ENCODE results near the gene TTF2. TPM values are rescaled to one million over a fixed set of nuclear protein-coding genes. Genes with fewer than 3 reads are reported as not detected.
A peak's percentile ranks its signal among the peaks of the same experiment; 100 is the strongest.

The TTF2 gene
- polyA plus RNA-seq (2011; rRNA removed) = 10.0 and 12.4 TPM in 2 replicates
- 8.0 and 11.3 TPM in 2 replicates for polyA minus RNA-seq (2011; rRNA and poly(A)+ RNA removed)

- peak; percentile 92 for DNase-seq (ENCODE audit: low read depth, low spot score)
- H3K27me3 ChIP-seq (ENCODE audit: control insufficient read depth, insufficient read depth, low read length) = no peaks in the 10 kb centered on the region
- peak within 1 kb of the TSS; percentile 42 for H3K27ac ChIP-seq (ENCODE audit: low read depth, low read length)
- peak within 1 kb of the TSS; percentile 89 for H3K4me3 ChIP-seq (ENCODE audit: low read depth, low read length)
- ChIA-PET POLR2A (interaction anchor here (0.6 to 1.6 kb wide), 3 partner anchors 33 to 324 kb away, joined by 3 to 7 read pairs (median 4); partner anchors contain the start of gene MAN1A2), CTCF (interaction anchor here (0.6 to 5.2 kb wide), 24 partner anchors 8 to 921 kb away, joined by 3 to 50 read pairs (median 4); no protein-coding TSS in a partner anchor)
- no peaks in the 10 kb centered on the region for H3K9me3 ChIP-seq (ENCODE audit: control insufficient read depth, insufficient read depth, low read length)
- TF ChIP-seq CTCF (IDR thresholded peaks at IDR 0.05; ENCODE audit: low read depth, low read length) = peak; percentile 30
Measured at GRCh38 chr1:117059678-117060440, at the start of gene TTF2. Gene TTF2 (plus strand): TSS chr1:117060326. CDS start chr1:117060347, 21 bp downstream.

GRCh38 chr1:117011334-117011733 lies 48.8 kb upstream of the TTF2 start:
- Histone ChIP-seq H3K27me3 (ENCODE audit: control insufficient read depth, insufficient read depth, low read length) (no peaks in the 10 kb centered on the region), H3K27ac (ENCODE audit: low read depth, low read length) (no peak overlapping the region), H3K4me3 (ENCODE audit: low read depth, low read length) (no peak overlapping the region), H3K9me3 (ENCODE audit: control insufficient read depth, insufficient read depth, low read length) (no peaks in the 10 kb centered on the region)
- no peak for DNase-seq (ENCODE audit: low read depth, low spot score)
- ChIA-PET CTCF (no interaction called here), POLR2A (no interaction called here)
- TF ChIP-seq CTCF (IDR thresholded peaks at IDR 0.05; ENCODE audit: low read depth, low read length) = no peak

GRCh38 chr1:117013309-117013858 lies 46.7 kb upstream of the TTF2 start:
- POLR2A ChIA-PET = no interaction called here
- no peak overlapping the region for H3K4me3 ChIP-seq (ENCODE audit: low read depth, low read length)
- peak overlapping the region; percentile 0 for H3K27ac ChIP-seq (ENCODE audit: low read depth, low read length)
- no peaks in the 10 kb centered on the region for H3K27me3 ChIP-seq (ENCODE audit: control insufficient read depth, insufficient read depth, low read length)
- no peak for DNase-seq (ENCODE audit: low read depth, low spot score)
- H3K9me3 ChIP-seq (ENCODE audit: control insufficient read depth, insufficient read depth, low read length) = no peaks in the 10 kb centered on the region
- no peak for TF ChIP-seq CTCF (IDR thresholded peaks at IDR 0.05; ENCODE audit: low read depth, low read length)
- CTCF ChIA-PET = no interaction called here

GRCh38 chr1:117014209-117014608 lies 45.9 kb upstream of the TTF2 start:
- DNase-seq (ENCODE audit: low read depth, low spot score) = no peak
- TF ChIP-seq CTCF (IDR thresholded peaks at IDR 0.05; ENCODE audit: low read depth, low read length) = no peak
- ChIA-PET CTCF (no interaction called here), POLR2A (no interaction called here)
- H3K27ac ChIP-seq (ENCODE audit: low read depth, low read length) = no peak overlapping the region
- no peaks in the 10 kb centered on the region for H3K9me3 ChIP-seq (ENCODE audit: control insufficient read depth, insufficient read depth, low read length)
- no peaks in the 10 kb centered on the region for H3K27me3 ChIP-seq (ENCODE audit: control insufficient read depth, insufficient read depth, low read length)
- H3K4me3 ChIP-seq (ENCODE audit: low read depth, low read length) = no peak overlapping the region

GRCh38 chr1:117015724-117016123 lies 44.4 kb upstream of the TTF2 start:
- ChIA-PET CTCF (no interaction called here), POLR2A (no interaction called here)
- no peak overlapping the region for H3K27ac ChIP-seq (ENCODE audit: low read depth, low read length)

More at GRCh38 chr1:117015724-117016123, 44.4 kb upstream of the TTF2 start:
- Histone ChIP-seq H3K4me3 (ENCODE audit: low read depth, low read length) (no peak overlapping the region), H3K9me3 (ENCODE audit: control insufficient read depth, insufficient read depth, low read length) (no peaks in the 10 kb centered on the region), H3K27me3 (ENCODE audit: control insufficient read depth, insufficient read depth, low read length) (no peaks in the 10 kb centered on the region)
- TF ChIP-seq CTCF (IDR thresholded peaks at IDR 0.05; ENCODE audit: low read depth, low read length) = no peak
- DNase-seq (ENCODE audit: low read depth, low spot score) = no peak

Data from AG04450 (cell line).